ENCODE measurements around the gene CCDC9B. TPM values are rescaled to one million over a fixed set of nuclear protein-coding genes. Genes with fewer than 3 reads are reported as not detected.
A peak's percentile ranks its signal among the peaks of the same experiment; 100 is the strongest.

The CCDC9B gene
- polyA plus RNA-seq, 4 donors, result 2.2 to 7.4 (median 4.6) TPM

DNA sequence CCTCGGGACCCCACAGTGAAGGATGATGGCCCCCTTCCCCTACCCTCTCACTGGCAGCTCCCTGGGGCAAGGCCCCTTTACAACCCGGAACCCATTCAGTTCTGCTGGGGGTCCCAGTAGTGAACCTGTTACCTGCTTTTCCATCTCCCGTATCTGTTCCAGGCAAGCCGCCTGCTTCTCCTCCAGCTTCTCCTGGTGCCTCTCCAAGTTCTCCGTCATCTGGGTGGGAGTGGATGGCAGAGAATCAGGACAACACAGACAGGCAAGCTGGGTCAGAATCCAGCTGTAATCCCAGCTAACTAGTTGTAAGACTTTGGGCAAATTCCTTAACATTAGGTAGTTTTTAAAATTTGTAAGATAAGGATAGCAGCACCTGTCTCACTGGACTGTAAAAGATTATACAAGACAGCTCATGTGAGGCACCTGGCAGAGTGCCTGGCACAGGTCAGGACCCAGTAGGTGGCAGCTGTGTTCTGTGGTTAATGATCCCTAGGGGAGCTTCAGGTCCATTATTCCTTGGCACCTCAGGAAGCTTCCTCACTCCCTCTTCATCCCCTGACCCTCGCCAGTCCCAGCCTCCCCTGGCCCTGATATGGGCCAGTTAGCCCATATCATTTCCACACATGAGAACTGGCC, 51.5 kb downstream of the CCDC9B start:
- DNase-seq, result peak in 1 of 2 donors; percentile 73
- FAIRE-seq, result no peak
- Histone ChIP-seq H3K27ac (ENCODE audit: low read depth in 1 of 3, low read length in 2 of 3) (no peak overlapping the region), H3K9me3 (ENCODE audit: control insufficient read depth in 2 of 2, insufficient read depth in 1 of 2, low read depth in 1 of 2, low read length in 1 of 2) (no peaks in the 10 kb centered on the region), H3K4me3 (ENCODE audit: low read depth in 1 of 3, low read length in 3 of 3) (no peak overlapping the region), H3K27me3 (ENCODE audit: control insufficient read depth in 3 of 3, insufficient read depth in 3 of 3, low read length in 3 of 3) (peaks cover 0 to 65% (median 0%) of the 10 kb centered on the region in 3 donors), H3K4me1 (ENCODE audit: control insufficient read depth in 3 of 3, insufficient read depth in 2 of 3, low read depth in 1 of 3, low read length in 2 of 3) (peaks cover 0 to 11% (median 0%) of the 10 kb centered on the region in 3 donors), H3K36me3 (ENCODE audit: control insufficient read depth in 3 of 3, insufficient read depth in 2 of 3, low read depth in 1 of 3, low read length in 3 of 3) (peaks cover 0 to 8% (median 3%) of the 10 kb centered on the region in 3 donors)
- 17 to 70% (median 41%) methylated on average over 6 of the region's 6 CpGs for WGBS, 3 donors

DNA sequence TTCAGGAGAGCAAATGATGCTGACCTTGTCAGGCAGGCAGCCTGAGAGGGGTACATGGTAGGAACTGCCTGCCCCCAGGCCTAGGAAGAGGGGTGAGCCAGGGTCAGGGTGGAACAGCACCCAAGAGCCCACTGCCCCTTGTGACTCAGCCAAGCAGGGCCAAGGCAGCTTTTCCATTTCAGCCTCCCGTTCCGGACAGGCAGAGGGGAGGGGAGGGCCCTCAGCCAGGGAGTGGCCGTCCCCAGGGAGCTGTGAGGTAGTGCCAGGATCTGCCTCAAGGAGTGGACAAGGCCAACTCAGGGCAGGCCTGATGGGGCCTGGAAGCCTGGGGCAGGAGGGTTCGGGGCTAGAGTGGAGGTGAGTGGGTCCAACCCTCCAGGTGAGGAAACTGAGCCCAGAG, 52.8 kb downstream of the CCDC9B start:
- WGBS, 3 donors, result 72 to 91% (median 81%) methylated on average over 4 of the region's 4 CpGs
- Histone ChIP-seq H3K27me3 (ENCODE audit: control insufficient read depth in 3 of 3, insufficient read depth in 3 of 3, low read length in 3 of 3) (peaks cover 0 to 67% (median 4%) of the 10 kb centered on the region in 3 donors), H3K9me3 (ENCODE audit: control insufficient read depth in 2 of 2, insufficient read depth in 1 of 2, low read depth in 1 of 2, low read length in 1 of 2) (no peaks in the 10 kb centered on the region), H3K36me3 (ENCODE audit: control insufficient read depth in 3 of 3, insufficient read depth in 2 of 3, low read depth in 1 of 3, low read length in 3 of 3) (peaks cover 0 to 8% (median 3%) of the 10 kb centered on the region in 3 donors), H3K4me1 (ENCODE audit: control insufficient read depth in 3 of 3, insufficient read depth in 2 of 3, low read depth in 1 of 3, low read length in 2 of 3) (peaks cover 0 to 17% (median 0%) of the 10 kb centered on the region in 3 donors), H3K4me3 (ENCODE audit: low read depth in 1 of 3, low read length in 3 of 3) (no peak overlapping the region), H3K27ac (ENCODE audit: low read depth in 1 of 3, low read length in 2 of 3) (no peak overlapping the region)
- DNase-seq (no peak), FAIRE-seq (no peak)

DNA sequence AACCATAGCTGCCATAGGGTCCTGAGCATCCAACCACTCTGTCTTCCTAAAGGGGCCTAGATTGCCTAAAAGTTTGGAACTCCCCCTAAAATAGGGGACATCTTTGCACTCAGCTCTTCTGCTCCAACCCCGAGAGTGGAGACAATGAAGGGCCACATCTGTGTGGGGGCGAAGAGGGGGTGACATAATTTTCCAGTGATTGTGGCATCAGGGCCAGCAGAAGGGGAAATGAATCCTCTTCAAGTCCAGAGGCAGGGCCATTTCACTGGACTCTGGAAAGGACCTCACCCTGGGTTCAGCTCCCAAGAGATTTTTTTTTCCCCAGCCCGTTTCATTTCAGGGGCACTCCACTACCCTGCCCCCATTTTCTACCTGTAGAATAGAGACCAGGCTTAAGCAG, 53.2 kb downstream of the CCDC9B start:
- H3K4me1 ChIP-seq (ENCODE audit: control insufficient read depth in 3 of 3, insufficient read depth in 2 of 3, low read depth in 1 of 3, low read length in 2 of 3), result peaks cover 0 to 18% (median 0%) of the 10 kb centered on the region in 3 donors
- H3K9me3 ChIP-seq (ENCODE audit: control insufficient read depth in 2 of 2, insufficient read depth in 1 of 2, low read depth in 1 of 2, low read length in 1 of 2), result no peaks in the 10 kb centered on the region
- WGBS, 3 donors, result 85 to 91% (median 88%) methylated on average over 3 of the region's 3 CpGs
- H3K27me3 ChIP-seq (ENCODE audit: control insufficient read depth in 3 of 3, insufficient read depth in 3 of 3, low read length in 3 of 3), result peaks cover 1 to 69% (median 4%) of the 10 kb centered on the region in 3 donors
- no peak overlapping the region for H3K27ac ChIP-seq (ENCODE audit: low read depth in 1 of 3, low read length in 2 of 3)
- FAIRE-seq (no peak), DNase-seq (no peak)
- peaks cover 0 to 8% (median 3%) of the 10 kb centered on the region in 3 donors for H3K36me3 ChIP-seq (ENCODE audit: control insufficient read depth in 3 of 3, insufficient read depth in 2 of 3, low read depth in 1 of 3, low read length in 3 of 3)
- no peak overlapping the region for H3K4me3 ChIP-seq (ENCODE audit: low read depth in 1 of 3, low read length in 3 of 3)

DNA sequence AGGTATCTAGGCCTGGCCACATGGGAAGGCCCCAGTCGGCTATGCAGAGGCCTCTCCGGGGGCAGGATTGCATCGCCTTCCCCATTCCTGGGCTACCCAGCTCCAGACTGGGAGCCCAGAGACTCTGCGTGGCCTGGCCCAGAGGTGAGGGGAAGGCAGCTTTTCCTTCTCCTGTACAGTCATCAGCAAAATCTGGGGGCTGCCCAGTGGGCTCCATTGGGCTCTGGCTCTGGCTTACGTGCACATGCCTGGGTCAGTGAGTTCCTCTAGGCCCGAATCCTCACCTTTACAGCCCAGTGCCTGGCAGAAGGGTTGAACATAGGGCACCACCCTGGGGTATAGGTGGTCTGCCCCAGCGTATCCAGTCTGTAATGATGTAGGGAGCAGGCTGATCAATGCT, 53.9 kb downstream of the CCDC9B start:
- 80 to 84% (median 83%) methylated on average over 7 of the region's 7 CpGs for WGBS, 3 donors
- H3K9me3 ChIP-seq (ENCODE audit: control insufficient read depth in 2 of 2, insufficient read depth in 1 of 2, low read depth in 1 of 2, low read length in 1 of 2), result no peaks in the 10 kb centered on the region
- H3K27me3 ChIP-seq (ENCODE audit: control insufficient read depth in 3 of 3, insufficient read depth in 3 of 3, low read length in 3 of 3), result peaks cover 8 to 66% (median 8%) of the 10 kb centered on the region in 3 donors
- H3K4me3 ChIP-seq (ENCODE audit: low read depth in 1 of 3, low read length in 3 of 3), result no peak overlapping the region
- FAIRE-seq (no peak), DNase-seq (no peak)
- no peak overlapping the region for H3K27ac ChIP-seq (ENCODE audit: low read depth in 1 of 3, low read length in 2 of 3)
- H3K36me3 ChIP-seq (ENCODE audit: control insufficient read depth in 3 of 3, insufficient read depth in 2 of 3, low read depth in 1 of 3, low read length in 3 of 3), result peaks cover 0 to 6% (median 3%) of the 10 kb centered on the region in 3 donors
- H3K4me1 ChIP-seq (ENCODE audit: control insufficient read depth in 3 of 3, insufficient read depth in 2 of 3, low read depth in 1 of 3, low read length in 2 of 3), result peaks cover 0 to 18% (median 0%) of the 10 kb centered on the region in 3 donors

DNA sequence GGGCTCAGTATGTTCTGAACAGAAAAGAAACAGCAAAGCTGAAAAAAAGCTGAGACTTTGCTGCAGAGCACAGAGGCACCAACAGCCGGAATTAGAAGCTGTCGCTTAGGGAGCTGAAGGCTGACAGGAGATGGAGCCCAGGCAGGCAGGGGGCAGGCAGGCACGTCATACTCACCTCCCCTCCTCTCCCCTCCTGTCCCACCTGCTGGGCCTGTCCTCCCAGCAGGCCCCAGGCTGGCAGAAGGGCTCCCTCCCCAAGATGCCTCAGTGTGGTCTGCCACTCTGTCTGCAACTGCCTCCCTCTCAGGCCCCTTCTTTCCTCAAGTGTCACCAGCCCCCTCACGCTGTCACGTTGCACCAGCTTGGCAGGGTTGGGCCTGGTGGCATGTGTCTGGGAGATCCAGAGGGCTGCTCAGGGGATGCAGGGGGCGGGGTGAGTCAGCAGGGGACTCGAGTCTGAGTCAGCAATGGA, 54.6 kb downstream of the CCDC9B start:
- Histone ChIP-seq H3K27ac (ENCODE audit: low read depth in 1 of 3, low read length in 2 of 3) (no peak overlapping the region), H3K4me1 (ENCODE audit: control insufficient read depth in 3 of 3, insufficient read depth in 2 of 3, low read depth in 1 of 3, low read length in 2 of 3) (peaks cover 0 to 18% (median 0%) of the 10 kb centered on the region in 3 donors), H3K36me3 (ENCODE audit: control insufficient read depth in 3 of 3, insufficient read depth in 2 of 3, low read depth in 1 of 3, low read length in 3 of 3) (peaks cover 0 to 6% (median 3%) of the 10 kb centered on the region in 3 donors), H3K9me3 (ENCODE audit: control insufficient read depth in 2 of 2, insufficient read depth in 1 of 2, low read depth in 1 of 2, low read length in 1 of 2) (peaks cover 0 to 2% of the 10 kb centered on the region in 2 donors), H3K4me3 (ENCODE audit: low read depth in 1 of 3, low read length in 3 of 3) (no peak overlapping the region), H3K27me3 (ENCODE audit: control insufficient read depth in 3 of 3, insufficient read depth in 3 of 3, low read length in 3 of 3) (peaks cover 9 to 69% (median 14%) of the 10 kb centered on the region in 3 donors)
- no peak for FAIRE-seq
- 87 to 91% (median 88%) methylated on average over 6 to 7 of the region's 7 CpGs for WGBS, 3 donors
- DNase-seq, result no peak

DNA sequence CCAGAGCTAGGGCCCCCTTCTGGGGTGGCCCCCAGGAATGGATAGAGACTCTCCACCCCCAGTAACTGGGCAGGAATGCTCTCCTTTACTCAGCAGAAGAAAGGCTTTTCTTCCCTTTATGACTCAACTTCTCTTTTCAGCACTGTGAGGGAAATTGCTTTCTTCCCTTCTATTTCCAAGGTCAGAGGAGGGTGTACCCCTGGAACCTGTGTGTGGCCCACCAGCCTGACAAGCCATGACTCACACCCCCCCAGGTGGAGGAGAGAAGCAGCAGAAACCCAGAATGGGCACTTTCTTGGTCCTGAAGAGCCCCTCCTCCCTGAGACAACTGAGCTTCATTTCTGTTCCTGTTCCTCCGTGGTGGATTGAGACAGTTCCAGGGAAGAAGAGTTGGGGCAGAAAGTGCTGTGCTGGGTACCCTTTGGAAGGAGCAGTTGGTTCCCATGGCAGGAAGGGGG, 55.2 kb downstream of the CCDC9B start:
- Histone ChIP-seq H3K4me1 (ENCODE audit: control insufficient read depth in 3 of 3, insufficient read depth in 2 of 3, low read depth in 1 of 3, low read length in 2 of 3) (peaks cover 0 to 17% (median 0%) of the 10 kb centered on the region in 3 donors), H3K9me3 (ENCODE audit: control insufficient read depth in 2 of 2, insufficient read depth in 1 of 2, low read depth in 1 of 2, low read length in 1 of 2) (peaks cover 0 to 2% of the 10 kb centered on the region in 2 donors), H3K27me3 (ENCODE audit: control insufficient read depth in 3 of 3, insufficient read depth in 3 of 3, low read length in 3 of 3) (peaks cover 9 to 72% (median 19%) of the 10 kb centered on the region in 3 donors), H3K27ac (ENCODE audit: low read depth in 1 of 3, low read length in 2 of 3) (no peak overlapping the region), H3K36me3 (ENCODE audit: control insufficient read depth in 3 of 3, insufficient read depth in 2 of 3, low read depth in 1 of 3, low read length in 3 of 3) (peaks cover 0 to 6% (median 3%) of the 10 kb centered on the region in 3 donors), H3K4me3 (ENCODE audit: low read depth in 1 of 3, low read length in 3 of 3) (no peak overlapping the region)
- 37 to 70% (median 47%) methylated on average over 1 of the region's 1 CpG for WGBS, 3 donors
- FAIRE-seq, result no peak
- no peak for DNase-seq

DNA sequence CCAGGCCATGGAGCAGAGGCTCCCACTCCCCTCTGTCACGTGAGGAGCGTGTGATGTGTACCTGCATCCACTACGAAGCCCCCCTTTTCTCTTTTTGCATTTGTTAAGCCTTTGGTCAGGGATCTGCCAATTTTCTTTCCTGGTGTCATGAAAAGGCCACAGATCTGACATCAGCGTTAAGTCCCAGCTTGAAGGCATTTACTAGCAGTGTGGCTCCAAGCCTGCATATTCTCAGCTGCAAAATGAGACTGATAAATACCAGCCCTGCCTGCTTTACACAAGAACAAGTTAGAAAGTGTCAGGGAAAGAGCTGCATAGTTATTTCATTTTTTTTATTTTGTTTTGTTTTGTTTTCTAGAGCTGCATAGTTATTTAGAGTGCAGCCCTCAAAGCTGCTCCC, 55.6 kb downstream of the CCDC9B start:
- Histone ChIP-seq H3K4me1 (ENCODE audit: control insufficient read depth in 3 of 3, insufficient read depth in 2 of 3, low read depth in 1 of 3, low read length in 2 of 3) (peaks cover 0 to 15% (median 0%) of the 10 kb centered on the region in 3 donors), H3K9me3 (ENCODE audit: control insufficient read depth in 2 of 2, insufficient read depth in 1 of 2, low read depth in 1 of 2, low read length in 1 of 2) (peaks cover 0 to 2% of the 10 kb centered on the region in 2 donors), H3K27ac (ENCODE audit: low read depth in 1 of 3, low read length in 2 of 3) (no peak overlapping the region), H3K4me3 (ENCODE audit: low read depth in 1 of 3, low read length in 3 of 3) (no peak overlapping the region), H3K27me3 (ENCODE audit: control insufficient read depth in 3 of 3, insufficient read depth in 3 of 3, low read length in 3 of 3) (peaks cover 9 to 72% (median 23%) of the 10 kb centered on the region in 3 donors), H3K36me3 (ENCODE audit: control insufficient read depth in 3 of 3, insufficient read depth in 2 of 3, low read depth in 1 of 3, low read length in 3 of 3) (peaks cover 0 to 6% (median 3%) of the 10 kb centered on the region in 3 donors)
- WGBS, 3 donors, result 82 to 93% (median 85%) methylated on average over 4 of the region's 4 CpGs
- no peak for FAIRE-seq
- no peak for DNase-seq

DNA sequence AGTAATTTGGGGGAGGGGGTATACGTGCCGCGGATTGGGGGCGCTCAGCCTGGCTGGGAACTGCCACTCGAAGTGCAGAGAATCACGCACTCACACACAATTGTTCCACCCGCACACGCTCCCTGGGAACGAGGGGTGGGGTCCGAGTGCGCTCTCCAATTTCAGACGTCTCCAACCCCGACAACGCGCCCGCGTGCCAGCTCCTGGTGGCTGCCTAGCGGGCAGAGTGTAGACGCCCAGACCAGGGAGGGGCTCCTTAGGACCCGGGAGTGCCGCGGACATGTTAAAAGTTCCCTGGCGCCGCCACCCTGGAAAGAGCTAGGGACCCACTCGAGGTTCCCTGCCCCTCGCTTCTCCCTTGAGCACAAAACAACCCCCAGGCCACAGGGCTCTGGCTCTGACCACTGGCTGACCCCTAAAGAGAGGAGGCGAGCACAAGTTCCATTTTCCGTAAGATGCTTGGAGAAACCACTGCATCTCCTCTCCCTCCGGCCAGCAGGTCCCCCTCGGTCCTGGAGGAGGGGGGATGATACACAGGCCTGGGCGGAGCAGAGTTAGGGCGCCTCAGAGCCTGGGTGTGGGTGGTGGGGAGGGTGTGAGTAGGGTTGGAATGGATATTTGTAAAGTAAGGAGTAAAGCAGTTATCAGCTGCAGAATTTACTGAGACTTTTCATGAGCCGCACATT, 57.0 kb downstream of the CCDC9B start:
- DNase-seq (no peak), FAIRE-seq (no peak)
- Histone ChIP-seq H3K4me3 (ENCODE audit: low read depth in 1 of 3, low read length in 3 of 3) (no peak overlapping the region), H3K27ac (ENCODE audit: low read depth in 1 of 3, low read length in 2 of 3) (no peak overlapping the region), H3K9me3 (ENCODE audit: control insufficient read depth in 2 of 2, insufficient read depth in 1 of 2, low read depth in 1 of 2, low read length in 1 of 2) (peaks cover 0 to 2% of the 10 kb centered on the region in 2 donors), H3K36me3 (ENCODE audit: control insufficient read depth in 3 of 3, insufficient read depth in 2 of 3, low read depth in 1 of 3, low read length in 3 of 3) (peaks cover 0 to 4% (median 0%) of the 10 kb centered on the region in 3 donors), H3K4me1 (ENCODE audit: control insufficient read depth in 3 of 3, insufficient read depth in 2 of 3, low read depth in 1 of 3, low read length in 2 of 3) (peaks cover 0 to 28% (median 0%) of the 10 kb centered on the region in 3 donors), H3K27me3 (ENCODE audit: control insufficient read depth in 3 of 3, insufficient read depth in 3 of 3, low read length in 3 of 3) (peaks cover 9 to 79% (median 26%) of the 10 kb centered on the region in 3 donors)
- WGBS, 3 donors, result 22 to 29% (median 27%) methylated on average over 33 of the region's 33 CpGs
